Mammary epithelial cell (primary cell): ENCODE data around the gene IQGAP2.

ENCODE experiments used
- EZH2 ChIP-seq: IDR thresholded peaks from 2 replicates; pipeline ENCODE4 v1.6.1; 2012; ENCODE audit warnings: low read length, inconsistent platforms, borderline replicate concordance
- TF ChIP-seq, protein P1 (sequence below), 2 donors: IDR thresholded peaks in 1 of 2; conservative IDR thresholded peaks in 1 of 2; 2 replicates each; pipeline ENCODE4 v1.5.1; 2011 to 2012; ENCODE audit warnings: inconsistent platforms in 2 of 2, low read length in 2 of 2, mild to moderate bottlenecking in 2 of 2, control low read depth in 1 of 2, low read depth in 1 of 2; ENCODE audit not compliant: insufficient read depth in 1 of 2; ENCODE audit errors: extremely low read depth in 1 of 2

DNA sequence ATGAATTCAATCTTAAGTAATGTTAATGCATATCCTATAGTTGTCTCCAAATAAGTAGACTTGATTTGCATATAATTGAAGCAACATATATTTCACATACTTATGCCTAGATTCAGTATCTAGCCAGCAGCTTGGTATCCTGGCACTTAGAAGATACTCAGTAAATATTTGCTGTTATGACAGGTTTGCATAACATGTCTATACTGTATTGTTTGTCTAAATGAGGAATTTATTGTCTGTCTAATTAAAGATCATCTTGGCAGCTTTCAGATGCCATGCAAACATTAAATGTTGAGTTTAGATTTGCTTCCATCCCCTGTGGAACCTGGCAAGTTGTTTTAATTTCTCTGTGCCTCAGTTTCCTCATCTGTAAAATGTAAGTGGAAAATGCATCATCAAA is 9.4 kb downstream of the IQGAP2 start:
- TF ChIP-seq, protein P1, sequence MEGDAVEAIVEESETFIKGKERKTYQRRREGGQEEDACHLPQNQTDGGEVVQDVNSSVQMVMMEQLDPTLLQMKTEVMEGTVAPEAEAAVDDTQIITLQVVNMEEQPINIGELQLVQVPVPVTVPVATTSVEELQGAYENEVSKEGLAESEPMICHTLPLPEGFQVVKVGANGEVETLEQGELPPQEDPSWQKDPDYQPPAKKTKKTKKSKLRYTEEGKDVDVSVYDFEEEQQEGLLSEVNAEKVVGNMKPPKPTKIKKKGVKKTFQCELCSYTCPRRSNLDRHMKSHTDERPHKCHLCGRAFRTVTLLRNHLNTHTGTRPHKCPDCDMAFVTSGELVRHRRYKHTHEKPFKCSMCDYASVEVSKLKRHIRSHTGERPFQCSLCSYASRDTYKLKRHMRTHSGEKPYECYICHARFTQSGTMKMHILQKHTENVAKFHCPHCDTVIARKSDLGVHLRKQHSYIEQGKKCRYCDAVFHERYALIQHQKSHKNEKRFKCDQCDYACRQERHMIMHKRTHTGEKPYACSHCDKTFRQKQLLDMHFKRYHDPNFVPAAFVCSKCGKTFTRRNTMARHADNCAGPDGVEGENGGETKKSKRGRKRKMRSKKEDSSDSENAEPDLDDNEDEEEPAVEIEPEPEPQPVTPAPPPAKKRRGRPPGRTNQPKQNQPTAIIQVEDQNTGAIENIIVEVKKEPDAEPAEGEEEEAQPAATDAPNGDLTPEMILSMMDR (conservative IDR thresholded peaks at IDR 0.05 in 1 of 2, IDR thresholded peaks at IDR 0.05 in 1 of 2; ENCODE audit: extremely low read depth in 1 of 2, insufficient read depth in 1 of 2, low read depth in 1 of 2, low read length in 2 of 2): no peak
- no peak for TF ChIP-seq EZH2
